Endothelial cell of umbilical vein (primary cell): Measurements from ENCODE around the gene CORO7. TPM values are rescaled to one million over a fixed set of nuclear protein-coding genes. Genes with fewer than 3 reads are reported as not detected.

Experiments used
- BruUV-seq: library from RNA; stranded (reverse); fragments of 400-500 nt; replicated peaks from 2 replicates; lab custom pipeline; 2021; lab: Mats Ljungman, UMichigan
- CTCF ChIA-PET: fragments of 300-600, 350-600 bp; sonication (Branson Sonifier 250); formaldehyde crosslinking; loops from one replicate; lab custom pipeline; 2021; ENCODE audit warnings: antibody characterized with exemption, inconsistent platforms; lab: Charles Lee
- POLR2A ChIA-PET: fragments of 300-600, 350-600 bp; sonication (Branson Sonifier 250); formaldehyde crosslinking; loops from one replicate; lab custom pipeline; 2021; ENCODE audit warnings: antibody characterized with exemption, inconsistent platforms; lab: Charles Lee
- DNase-seq: peaks from one replicate; pipeline ENCODE4 v3.0.0-alpha.2; 2011; ENCODE audit warnings: low read depth, low spot score
- FAIRE-seq: peaks from 2 replicates; lab custom pipeline; 2011; peaks lifted over from hg19 to GRCh38; lab: Jason Lieb, UNC
- H2AFZ ChIP-seq: 2 replicates; pipeline ENCODE4 v1.6.0; 2012; ENCODE audit warnings: low read depth, low read length, control low read depth, inconsistent platforms
- H3K27ac ChIP-seq: 2 replicates; pipeline ENCODE4 v1.5.1; 2011; ENCODE audit warnings: low read depth, mild to moderate bottlenecking, control low read depth, low read length, moderate library complexity; ENCODE audit not compliant: insufficient read depth
- H3K27me3 ChIP-seq, 2 experiments: 2 replicates each; pipeline versions ENCODE4 v1.6.0 to v1.6.1; 2011; ENCODE audit warnings: low read length in 2 of 2, mixed read lengths in 1 of 2; ENCODE audit not compliant: control insufficient read depth in 2 of 2, insufficient read depth in 2 of 2
- H3K36me3 ChIP-seq, 2 experiments: 2 replicates in 1 of 2; 3 replicates in 1 of 2; pipeline ENCODE4 v1.5.1; 2011; ENCODE audit warnings: low read length in 2 of 2, mild to moderate bottlenecking in 1 of 2, moderate library complexity in 1 of 2; ENCODE audit not compliant: control insufficient read depth in 2 of 2, insufficient read depth in 2 of 2; ENCODE audit errors: extremely low read depth in 1 of 2
- H3K4me1 ChIP-seq: 3 replicates; pipeline ENCODE4 v1.5.1; 2011; ENCODE audit warnings: mild to moderate bottlenecking, low read length; ENCODE audit not compliant: control insufficient read depth, insufficient read depth; ENCODE audit errors: extremely low read depth
- H3K4me2 ChIP-seq: 2 replicates; pipeline ENCODE4 v1.6.1; 2011; ENCODE audit warnings: low read length, control low read depth, mixed read lengths; ENCODE audit not compliant: insufficient read depth
- H3K4me3 ChIP-seq, 3 experiments: fragments of 200-600 bp in 1 of 3; sonication (generic), shearing (Covaris generic) in 1 of 3; replicated peaks in 1 of 3; 2 replicates each; pipeline ENCODE4 v1.5.1; 2011 to 2016; ENCODE audit warnings: control low read depth in 3 of 3, low read length in 3 of 3, mild to moderate bottlenecking in 2 of 3, inconsistent platforms in 1 of 3, low read depth in 1 of 3, moderate library complexity in 1 of 3; ENCODE audit not compliant: insufficient read depth in 1 of 3
- H3K79me2 ChIP-seq: 2 replicates; pipeline ENCODE4 v1.6.0; 2012; ENCODE audit warnings: low read length, inconsistent platforms; ENCODE audit not compliant: control insufficient read depth, insufficient read depth
- H3K9ac ChIP-seq: replicated peaks from 2 replicates; pipeline ENCODE3; 2011; ENCODE audit warnings: low read length, control low read depth; ENCODE audit not compliant: insufficient read depth; ENCODE audit errors: extremely low read depth
- H3K9me1 ChIP-seq: replicated peaks from 3 replicates; pipeline ENCODE4 v1.6.0; 2011; ENCODE audit warnings: mild to moderate bottlenecking, low read length; ENCODE audit not compliant: control insufficient read depth, insufficient read depth; ENCODE audit errors: extremely low read depth
- H3K9me3 ChIP-seq: replicated peaks from 2 replicates; pipeline ENCODE4 v1.5.1; 2012; ENCODE audit warnings: low read length, inconsistent platforms; ENCODE audit not compliant: control insufficient read depth, insufficient read depth
- H4K20me1 ChIP-seq: replicated peaks from 2 replicates; pipeline ENCODE3; 2011; ENCODE audit warnings: mild to moderate bottlenecking, low read length; ENCODE audit not compliant: control insufficient read depth, insufficient read depth; ENCODE audit errors: extremely low read depth
- MYC ChIP-seq: IDR thresholded peaks from one replicate; pipeline ENCODE4 v1.6.1; 2011; ENCODE audit warnings: mild to moderate bottlenecking, low read depth, low read length
- POLR2AphosphoS5 ChIP-seq: IDR thresholded peaks from 2 replicates; pipeline ENCODE4 v1.6.1; 2012; ENCODE audit warnings: low read depth, mild to moderate bottlenecking, control low read depth, low read length, moderate library complexity; ENCODE audit not compliant: insufficient read depth
- dilution Hi-C: fragments of 300-500 bp; cut with MboI; formaldehyde crosslinking; loops from one replicate; pipeline ENCODE4 v1.15.0; 2019; ENCODE audit warnings: low sequenced_read_pairs; ENCODE audit not compliant: extremely low pct_ligation_motif_present
- intact Hi-C: fragments of 100-400 bp; cut with micrococcal nuclease; formaldehyde crosslinking; loops from one replicate; pipeline ENCODE4 v1.10.0; 2022
- polyA plus RNA-seq, 4 experiments: library from polyadenylated mRNA; depleted of rRNA in 3 of 4; stranded (reverse) in 3 of 4; unstranded in 1 of 4; fragments of >200 nt; gene quantifications; 2 replicates each; pipeline versions ENCODE4 v1.2.1 to v1.2.3, GENCODE V29; 2011 to 2012; ENCODE audit warnings: missing spikeins in 1 of 4
- total RNA-seq: library from RNA; stranded (reverse); gene quantifications from 2 replicates; pipeline ENCODE4 v1.2.3, GENCODE V29; 2021
- TF ChIP-seq, protein P1 (sequence below), 2 donors: IDR thresholded peaks; 1 replicate in 1 of 2; 2 replicates in 1 of 2; pipeline ENCODE4 v1.5.1; 2011; ENCODE audit warnings: low read length in 2 of 2, mild to moderate bottlenecking in 2 of 2, moderate library complexity in 2 of 2, control low read depth in 1 of 2, inconsistent platforms in 1 of 2, low read depth in 1 of 2; ENCODE audit not compliant: insufficient read depth in 1 of 2; ENCODE audit errors: extremely low read depth in 1 of 2

The CORO7 gene
- total and polyA plus RNA-seq, 2 donors (not counting 3 experiments of a cell fraction or from before 2014, with no cell fraction given): 42.5 to 72.3 TPM

- peaks cover 22% of the 10 kb centered on the region for H3K79me2 ChIP-seq
- H3K4me3 ChIP-seq: no peak overlapping the region
- no peak for DNase-seq
- H3K27ac ChIP-seq: no peak overlapping the region
- FAIRE-seq: peak; percentile 67
- intact Hi-C loops: loop anchor here (1.0 kb wide), 1 partner anchor 16 kb away; no protein-coding TSS in a partner anchor
- H3K27me3 ChIP-seq: no peaks in the 10 kb centered on the region
- no peaks in the 10 kb centered on the region for H3K9me3 ChIP-seq
- TF ChIP-seq MYC (no peak), POLR2AphosphoS5 (no peak)
- TF ChIP-seq, protein P1, sequence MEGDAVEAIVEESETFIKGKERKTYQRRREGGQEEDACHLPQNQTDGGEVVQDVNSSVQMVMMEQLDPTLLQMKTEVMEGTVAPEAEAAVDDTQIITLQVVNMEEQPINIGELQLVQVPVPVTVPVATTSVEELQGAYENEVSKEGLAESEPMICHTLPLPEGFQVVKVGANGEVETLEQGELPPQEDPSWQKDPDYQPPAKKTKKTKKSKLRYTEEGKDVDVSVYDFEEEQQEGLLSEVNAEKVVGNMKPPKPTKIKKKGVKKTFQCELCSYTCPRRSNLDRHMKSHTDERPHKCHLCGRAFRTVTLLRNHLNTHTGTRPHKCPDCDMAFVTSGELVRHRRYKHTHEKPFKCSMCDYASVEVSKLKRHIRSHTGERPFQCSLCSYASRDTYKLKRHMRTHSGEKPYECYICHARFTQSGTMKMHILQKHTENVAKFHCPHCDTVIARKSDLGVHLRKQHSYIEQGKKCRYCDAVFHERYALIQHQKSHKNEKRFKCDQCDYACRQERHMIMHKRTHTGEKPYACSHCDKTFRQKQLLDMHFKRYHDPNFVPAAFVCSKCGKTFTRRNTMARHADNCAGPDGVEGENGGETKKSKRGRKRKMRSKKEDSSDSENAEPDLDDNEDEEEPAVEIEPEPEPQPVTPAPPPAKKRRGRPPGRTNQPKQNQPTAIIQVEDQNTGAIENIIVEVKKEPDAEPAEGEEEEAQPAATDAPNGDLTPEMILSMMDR (IDR thresholded peaks at IDR 0.05; ENCODE audit: extremely low read depth in 1 of 2, insufficient read depth in 1 of 2, low read depth in 1 of 2, low read length in 2 of 2): peak; percentile 91 to 92
- dilution Hi-C loops: no loop called here
- H4K20me1 ChIP-seq: no peaks in the 10 kb centered on the region
- H3K9ac ChIP-seq: no peak overlapping the region
- no peaks in the 10 kb centered on the region for H3K36me3 ChIP-seq
- no peak overlapping the region for H3K4me2 ChIP-seq
- no peaks in the 10 kb centered on the region for H3K9me1 ChIP-seq
- H2AFZ ChIP-seq: no peak overlapping the region
- peaks cover 14% of the 10 kb centered on the region for H3K4me1 ChIP-seq
- no TSS peak for BruUV-seq
- ChIA-PET POLR2A (no interaction called here), CTCF (interaction anchor here (1.9 to 8.6 kb wide), 5 partner anchors 10 to 40 kb away, joined by 6 to 135 read pairs (median 16); partner anchors contain the start of gene TFAP4)
These were observed 102.5 kb downstream of the CORO7 start for GRCh38 chr16:4313563-4314531.
